ENCODE measurements around the gene PRM3.

PRM3 gene

DNA sequence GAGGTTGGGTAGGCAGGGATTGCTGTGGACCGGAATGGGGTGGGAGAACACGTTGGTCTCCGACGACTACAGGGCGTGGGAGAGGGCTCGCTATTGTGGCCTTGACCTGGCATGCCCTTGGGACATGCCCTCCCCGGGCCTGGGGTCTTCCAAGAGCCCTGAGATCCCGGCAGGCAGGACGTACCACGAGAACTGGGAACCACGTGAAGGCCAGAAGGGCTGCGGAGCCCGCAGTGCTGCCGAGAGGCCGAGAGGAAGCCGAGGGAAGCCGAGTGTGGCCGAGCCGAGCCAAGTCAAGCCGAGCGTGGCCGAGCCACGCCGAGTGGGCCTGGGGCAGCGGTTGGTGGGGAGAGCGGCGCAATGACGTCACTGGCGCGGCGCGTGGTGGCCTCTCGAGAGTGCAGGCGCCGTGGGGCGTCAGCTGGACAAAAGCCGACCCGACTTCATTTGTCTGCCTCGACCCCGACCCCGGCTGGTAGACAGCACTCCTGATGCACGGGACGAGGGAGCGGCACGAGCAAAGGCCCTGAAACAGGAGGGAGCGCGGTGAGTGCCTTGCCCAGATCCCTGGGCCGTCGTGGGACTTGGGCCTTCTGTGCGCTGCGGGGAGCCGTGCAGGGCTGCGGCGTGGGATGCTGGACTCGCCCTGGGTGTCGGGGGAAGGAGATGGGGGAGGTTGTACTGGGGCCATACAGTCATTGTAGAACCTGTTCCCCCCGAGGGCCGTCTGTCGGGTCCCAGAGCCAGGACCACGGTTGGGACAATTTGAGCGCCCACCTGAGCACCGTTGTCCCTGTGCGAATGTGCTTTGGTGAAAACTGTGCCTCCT, 24.0 kb downstream of the PRM3 start:
- DNase-seq (ENCODE audit: insufficient read length, low spot score), result no peak
- FAIRE-seq, result no peak

DNA sequence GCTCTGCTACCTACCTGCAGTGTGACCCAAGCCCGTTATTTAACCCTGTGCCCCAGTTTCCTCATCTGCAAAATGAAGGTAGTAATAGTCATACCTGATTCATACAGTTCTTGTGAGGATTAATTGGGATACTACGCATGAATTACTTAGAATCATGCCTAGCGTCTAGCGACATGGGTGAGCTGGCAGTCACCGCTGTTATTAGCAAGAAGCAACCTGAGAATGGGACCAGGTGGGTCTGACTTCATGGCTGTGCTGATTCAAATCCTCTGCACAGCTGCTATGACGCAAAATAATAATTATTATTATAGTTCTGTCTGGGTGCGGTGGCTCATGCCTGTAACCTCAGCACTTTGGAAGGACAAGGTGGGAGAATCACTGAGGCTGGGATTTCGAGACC, 25.3 kb downstream of the PRM3 start:
- DNase-seq (ENCODE audit: insufficient read length, low spot score) (no peak), FAIRE-seq (no peak)

GRCh38 chr16:11245988-11246387, 27.4 kb downstream of the PRM3 start:
- no peak for FAIRE-seq
- DNase-seq (ENCODE audit: insufficient read length, low spot score), result no peak

DNA sequence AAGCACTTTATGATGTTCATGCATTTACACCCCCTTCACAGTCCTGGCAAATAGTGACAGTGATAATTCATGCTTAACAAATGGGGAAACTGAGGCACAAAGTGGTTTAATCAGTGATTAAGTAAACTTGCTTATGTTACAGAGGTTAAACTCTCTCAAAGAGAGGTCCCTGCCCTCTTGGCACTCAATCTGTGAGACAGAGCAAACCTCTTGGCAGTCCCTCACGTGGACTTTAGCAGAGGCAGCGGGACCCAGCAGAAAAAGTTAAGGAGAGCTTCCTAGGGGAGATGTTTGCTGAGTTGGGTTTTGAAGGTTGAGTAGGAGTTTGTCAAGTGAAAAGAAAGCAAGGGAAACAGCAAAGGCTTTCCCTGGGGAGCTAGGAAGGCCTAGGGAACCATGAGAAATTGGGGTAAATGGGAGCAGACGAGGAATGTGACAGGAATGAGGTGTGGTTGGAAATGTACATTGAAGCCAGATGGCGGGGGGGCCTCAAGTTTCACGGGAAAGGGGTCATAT, 28.1 kb downstream of the PRM3 start:
- no peak for DNase-seq (ENCODE audit: insufficient read length, low spot score)
- FAIRE-seq, result no peak

DNA sequence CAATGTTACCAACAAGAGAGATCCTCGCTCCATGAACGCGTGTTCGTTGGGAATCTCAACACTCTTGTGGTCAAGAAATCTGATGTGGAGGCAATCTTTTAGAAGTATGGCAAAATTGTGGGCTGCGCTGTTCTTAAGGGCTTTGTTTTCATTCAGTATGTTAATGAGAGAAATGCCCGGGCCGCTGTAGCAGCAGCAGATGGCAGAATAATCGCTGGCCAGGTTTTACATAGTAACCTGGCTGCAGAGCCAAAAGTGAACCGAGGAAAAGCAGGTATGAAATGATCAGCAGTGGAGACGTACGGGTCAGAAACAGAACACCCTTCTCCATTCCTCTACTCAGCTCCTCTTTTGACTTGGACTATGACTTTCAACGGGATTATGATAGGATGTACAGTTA, 30.8 kb downstream of the PRM3 start:
- FAIRE-seq (no peak), DNase-seq (ENCODE audit: insufficient read length, low spot score) (no peak)

GRCh38 chr16:11241480-11242204, 31.8 kb downstream of the PRM3 start:
- FAIRE-seq, result no peak
- no peak for DNase-seq (ENCODE audit: insufficient read length, low spot score)

DNA sequence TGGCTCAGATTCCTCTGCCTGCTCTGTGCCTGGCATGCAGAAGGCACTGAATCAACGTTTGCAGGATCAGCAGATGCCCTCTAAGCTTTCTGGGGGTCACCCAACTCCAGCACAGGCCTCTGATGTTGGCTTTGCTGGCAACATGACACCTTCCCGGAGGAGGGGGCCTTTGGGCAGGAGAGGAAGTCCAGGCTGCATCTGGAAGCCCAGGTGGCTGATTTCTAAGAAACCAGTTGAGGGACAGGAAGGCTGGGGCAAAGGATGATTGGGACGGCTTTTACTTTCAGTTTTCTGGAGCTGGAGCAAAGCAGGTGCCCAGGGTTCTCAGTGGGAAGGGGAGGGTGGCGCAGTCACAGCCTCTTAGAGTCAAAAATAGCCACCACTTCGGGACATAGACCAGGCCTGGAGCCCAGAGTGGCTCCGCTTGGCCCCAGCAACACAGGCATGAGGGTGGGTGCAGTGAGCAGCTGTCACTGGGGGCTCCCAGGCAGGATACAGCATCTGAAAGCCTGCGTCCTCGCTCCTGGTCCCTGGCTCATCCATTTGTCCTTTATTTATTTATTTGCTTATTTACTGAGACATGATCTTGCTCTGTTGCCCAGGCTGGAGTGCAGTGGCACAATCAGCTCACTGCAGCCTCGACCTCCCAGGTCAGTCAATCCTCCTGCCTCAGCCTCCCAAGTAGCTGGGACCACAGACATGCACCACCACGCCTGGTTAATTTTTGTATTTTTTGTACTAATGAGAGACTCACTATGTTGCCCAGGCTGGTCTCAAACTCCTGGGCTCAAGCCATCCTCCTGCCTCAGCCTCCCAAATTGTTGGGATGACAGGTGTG, 32.6 kb downstream of the PRM3 start:
- FAIRE-seq, result no peak
- DNase-seq (ENCODE audit: insufficient read length, low spot score), result no peak

DNA sequence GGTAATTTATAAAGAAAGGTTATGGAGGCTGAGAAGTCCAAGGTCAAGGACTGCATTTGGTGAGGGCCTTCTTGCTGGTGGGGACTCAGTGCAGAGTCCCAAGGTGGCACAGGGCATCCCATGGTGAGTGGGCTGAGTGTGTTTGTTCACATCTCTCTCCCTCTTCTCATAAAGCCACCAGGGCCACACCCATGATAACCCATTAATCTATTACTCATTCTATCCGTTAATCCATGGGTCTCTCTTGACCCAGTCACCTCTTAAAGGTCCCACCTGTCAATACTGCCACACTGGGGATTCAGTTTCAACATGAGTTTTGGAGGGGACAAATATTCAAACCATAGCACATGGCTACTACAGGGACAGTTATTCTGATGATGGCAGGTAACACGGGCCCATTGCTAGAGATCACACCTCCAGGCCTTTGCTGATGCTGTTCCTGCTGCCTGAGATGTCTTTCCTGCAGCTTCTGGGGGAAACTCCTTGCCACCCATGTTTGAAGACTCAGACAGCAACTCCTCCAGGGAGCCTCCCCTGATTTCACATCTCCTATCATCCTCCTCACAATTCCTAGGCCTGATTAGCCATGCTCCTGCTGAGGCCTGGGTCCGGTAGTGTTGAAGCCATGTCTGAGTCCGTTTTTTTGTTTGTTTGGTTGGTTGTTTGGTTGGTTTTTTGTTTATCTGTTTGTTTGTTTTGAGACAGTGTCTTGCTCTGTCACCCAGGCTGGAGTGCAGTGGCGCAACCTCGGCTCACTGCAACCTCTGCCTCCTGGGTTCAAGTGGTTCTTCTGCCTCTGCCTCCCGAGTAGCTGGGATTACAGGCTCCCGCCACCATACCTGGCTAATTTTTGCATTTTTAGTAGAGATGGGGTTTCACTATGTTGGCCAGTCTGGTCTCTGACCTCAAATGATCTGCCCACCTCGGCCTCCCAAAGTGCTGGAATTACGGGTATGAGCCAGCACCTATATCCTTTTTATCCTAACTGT, 33.5 kb downstream of the PRM3 start:
- no peak for DNase-seq (ENCODE audit: insufficient read length, low spot score)
- no peak for FAIRE-seq

DNA sequence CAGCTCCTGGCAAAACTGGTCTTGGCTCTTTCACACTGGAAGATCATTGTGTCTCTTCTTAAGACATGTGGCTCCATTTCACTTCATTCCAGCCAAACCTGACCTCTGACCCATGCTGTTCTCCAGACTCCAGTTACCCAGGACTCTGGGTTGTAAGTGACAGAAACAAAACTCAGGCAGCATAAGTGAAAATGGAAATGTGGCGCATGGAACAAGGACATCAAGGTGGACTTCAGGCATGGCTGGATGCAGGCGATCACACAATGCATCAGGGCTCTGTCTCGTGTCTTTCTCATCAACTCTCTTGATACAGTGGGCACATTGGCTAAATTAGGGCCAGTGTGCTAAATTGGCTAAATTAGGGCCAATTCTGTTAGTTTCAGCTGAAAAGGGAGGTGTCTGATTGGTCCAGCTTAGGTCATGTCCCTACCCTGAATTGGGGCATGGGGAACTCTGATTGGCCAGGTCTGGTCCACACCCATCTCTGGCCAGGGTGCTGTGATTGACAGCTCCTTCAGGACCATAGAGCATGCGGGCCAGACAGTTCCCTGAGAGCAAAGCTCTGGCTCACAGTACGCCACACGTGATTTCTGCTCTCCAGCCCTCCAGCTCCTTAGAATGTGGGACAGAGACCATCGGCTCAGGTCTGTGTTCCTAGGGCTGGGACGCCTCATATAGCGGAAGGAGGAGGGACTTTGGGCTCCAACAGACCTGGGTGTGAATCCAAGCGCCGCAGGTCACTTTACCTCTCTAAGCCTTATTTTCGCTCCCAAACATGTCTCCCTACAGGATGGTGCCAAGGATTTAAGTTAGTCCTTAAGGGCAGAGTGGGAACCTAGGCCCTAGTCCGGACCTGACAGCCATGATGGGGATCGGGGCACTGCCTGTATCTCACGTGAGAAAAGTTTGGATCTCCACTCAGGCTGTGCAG, 34.9 kb downstream of the PRM3 start:
- FAIRE-seq (no peak), DNase-seq (ENCODE audit: insufficient read length, low spot score) (no peak)

GRCh38 chr16:11236461-11237254, 36.8 kb downstream of the PRM3 start:
- FAIRE-seq (no peak), DNase-seq (ENCODE audit: insufficient read length, low spot score) (no peak)

GRCh38 chr16:11235703-11235991, 37.8 kb downstream of the PRM3 start:
- FAIRE-seq (peak; percentile 28), DNase-seq (ENCODE audit: insufficient read length, low spot score) (no peak)

DNA sequence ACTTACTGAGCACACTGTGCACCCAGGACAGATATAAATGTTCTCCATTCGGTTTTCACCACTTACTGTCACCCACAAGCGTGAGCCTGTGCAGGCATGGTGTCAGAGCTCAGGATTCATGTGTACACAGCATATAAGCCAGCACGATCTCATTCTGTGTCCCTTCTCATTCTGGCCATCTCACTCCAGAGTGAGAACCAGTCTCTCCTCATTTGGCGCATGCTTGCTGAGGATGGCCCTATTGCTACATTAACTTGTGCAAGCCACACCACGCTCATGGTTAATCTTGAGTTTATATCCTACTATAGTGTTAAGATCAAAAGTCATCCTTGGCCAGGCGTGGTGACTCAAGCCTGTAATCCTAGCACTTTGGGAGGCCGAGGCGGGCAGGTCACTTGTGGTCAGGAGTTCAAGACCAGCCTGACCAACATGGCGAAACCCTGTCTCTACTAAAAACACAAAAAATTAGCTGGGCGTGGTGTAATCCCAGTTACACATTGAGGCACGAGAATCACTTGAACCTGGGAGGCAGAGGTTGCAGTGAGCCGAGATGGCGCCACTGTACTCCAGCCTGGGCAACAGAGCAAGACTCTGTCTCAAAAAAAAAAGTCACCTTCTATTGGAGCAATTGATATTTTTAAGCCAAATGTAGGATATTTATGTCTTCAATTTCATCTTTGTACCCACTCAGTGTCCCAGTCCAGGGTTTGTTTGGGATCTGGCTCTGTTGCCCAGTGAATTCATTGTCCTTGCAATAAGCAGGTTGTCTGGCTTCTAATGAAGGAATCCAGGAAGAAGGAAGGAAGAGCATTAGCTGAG, 38.3 kb downstream of the PRM3 start:
- no peak for DNase-seq (ENCODE audit: insufficient read length, low spot score)
- FAIRE-seq, result no peak

GRCh38 chr16:11233727-11234376, 39.6 kb downstream of the PRM3 start:
- peak; percentile 82 for FAIRE-seq
- no peak for DNase-seq (ENCODE audit: insufficient read length, low spot score)

- peak; percentile 44 for DNase-seq (ENCODE audit: insufficient read length, low spot score)
Observed at GRCh38 chr16:11232852-11233726, 40.3 kb downstream of the PRM3 start.

GRCh38 chr16:11232302-11232851, 41.1 kb downstream of the PRM3 start:
- DNase-seq (ENCODE audit: insufficient read length, low spot score), result no peak
- no peak for FAIRE-seq

More at GRCh38 chr16:11232852-11233726, 40.3 kb downstream of the PRM3 start:
- FAIRE-seq, result peak; percentile 86
